Smooth muscle cell (in vitro differentiated cells): ENCODE data around the gene KCNQ1OT1. TPM values are rescaled to one million over a fixed set of nuclear protein-coding genes. Genes with fewer than 3 reads are reported as not detected.

ENCODE experiments used
- DNase-seq: peaks from one replicate; lab custom pipeline; 2025; ENCODE audit not compliant: unreplicated experiment; lab: John Stamatoyannopoulos, UW
- H2AFZ ChIP-seq: fragments of 200-600 bp; sonication (generic); 2 replicates; pipeline ENCODE4 v1.6.0; 2016; ENCODE audit warnings: antibody characterized with exemption, low read depth, mild to moderate bottlenecking
- H3F3A ChIP-seq: fragments of 200-600 bp; sonication (generic); 2 replicates; pipeline ENCODE4 v1.6.0; 2017; ENCODE audit warnings: antibody characterized with exemption, low read depth
- H3K27ac ChIP-seq: fragments of 200-600 bp; sonication (generic); 2 replicates; pipeline ENCODE4 v1.5.1; 2016; ENCODE audit warnings: low read depth, mild to moderate bottlenecking
- H3K27me3 ChIP-seq: fragments of 200-600 bp; sonication (generic); 2 replicates; pipeline ENCODE4 v1.6.1; 2016; ENCODE audit warnings: low read depth, mild to moderate bottlenecking
- H3K36me3 ChIP-seq: fragments of 200-600 bp; sonication (generic); 2 replicates; pipeline ENCODE4 v1.5.1; 2016; ENCODE audit warnings: low read depth
- H3K4me1 ChIP-seq: fragments of 200-600 bp; sonication (generic); 2 replicates; pipeline ENCODE4 v1.5.1; 2016; ENCODE audit warnings: low read depth
- H3K4me2 ChIP-seq: fragments of 200-600 bp; sonication (generic); 2 replicates; pipeline ENCODE4 v1.6.0; 2016; ENCODE audit warnings: mild to moderate bottlenecking
- H3K4me3 ChIP-seq: fragments of 200-600 bp; sonication (generic); 2 replicates; pipeline ENCODE4 v1.5.1; 2016; ENCODE audit warnings: mild to moderate bottlenecking
- H3K79me2 ChIP-seq: fragments of 200-600 bp; sonication (generic); 2 replicates; pipeline ENCODE4 v1.6.0; 2016; ENCODE audit warnings: low read depth, mild to moderate bottlenecking
- H3K9ac ChIP-seq: fragments of 200-600 bp; sonication (generic); 2 replicates; pipeline ENCODE4 v1.6.0; 2016; ENCODE audit warnings: low read depth
- H3K9me3 ChIP-seq: fragments of 200-600 bp; sonication (generic); replicated peaks from 2 replicates; pipeline ENCODE4 v1.5.1; 2016; ENCODE audit warnings: low read depth
- H4K20me1 ChIP-seq: fragments of 200-600 bp; sonication (generic); 2 replicates; pipeline ENCODE4 v1.6.0; 2016; ENCODE audit warnings: low read depth
- WGBS: methylation state at CpG from one replicate; pipeline ENCODE4 v1.1.7; 2016; ENCODE audit warnings: low lambda C conversion rate; 5-methylcytosine and 5-hydroxymethylcytosine counted together
- polyA plus RNA-seq: library from polyadenylated mRNA; unstranded; fragments of >200 nt; fragmentation: Nextera tagmentation; extraction: Ambion mirVana; gene quantifications from 2 replicates; pipeline ENCODE4 v1.2.1, GENCODE V29; 2016
- total RNA-seq: library from RNA; depleted of rRNA; stranded (reverse); fragments of >200 nt; gene quantifications from 2 replicates; pipeline ENCODE4 v1.2.3, GENCODE V29; 2014
- TF ChIP-seq, protein P1 (sequence below): fragments of 200-600 bp; sonication (generic); IDR thresholded peaks from 2 replicates; pipeline ENCODE4 v1.5.1; 2017; ENCODE audit warnings: borderline replicate concordance, mild to moderate bottlenecking, antibody characterized with exemption; ENCODE audit not compliant: insufficient read depth, poor library complexity, severe bottlenecking

The KCNQ1OT1 gene
- total and polyA plus RNA-seq, 2 experiments from 2014 or later, result 1.6 to 9.8 TPM

GRCh38 chr11:2718817-2719438, 19.1 kb upstream of the KCNQ1OT1 start:
- H3K79me2 ChIP-seq, result no peaks in the 10 kb centered on the region
- no peaks in the 10 kb centered on the region for H3K36me3 ChIP-seq
- 87% methylated on average over 11 of the region's 11 CpGs for WGBS
- H3K4me2 ChIP-seq, result no peak overlapping the region
- no peak overlapping the region for H3K9ac ChIP-seq
- H3K27me3 ChIP-seq, result no peaks in the 10 kb centered on the region
- H3K4me3 ChIP-seq, result no peak overlapping the region
- H3K27ac ChIP-seq, result no peak overlapping the region
- no peak overlapping the region for H2AFZ ChIP-seq
- peaks cover 25% of the 10 kb centered on the region for H3K4me1 ChIP-seq
- no peaks in the 10 kb centered on the region for H4K20me1 ChIP-seq
- no peaks in the 10 kb centered on the region for H3F3A ChIP-seq
- H3K9me3 ChIP-seq, result no peaks in the 10 kb centered on the region
- TF ChIP-seq, protein P1, sequence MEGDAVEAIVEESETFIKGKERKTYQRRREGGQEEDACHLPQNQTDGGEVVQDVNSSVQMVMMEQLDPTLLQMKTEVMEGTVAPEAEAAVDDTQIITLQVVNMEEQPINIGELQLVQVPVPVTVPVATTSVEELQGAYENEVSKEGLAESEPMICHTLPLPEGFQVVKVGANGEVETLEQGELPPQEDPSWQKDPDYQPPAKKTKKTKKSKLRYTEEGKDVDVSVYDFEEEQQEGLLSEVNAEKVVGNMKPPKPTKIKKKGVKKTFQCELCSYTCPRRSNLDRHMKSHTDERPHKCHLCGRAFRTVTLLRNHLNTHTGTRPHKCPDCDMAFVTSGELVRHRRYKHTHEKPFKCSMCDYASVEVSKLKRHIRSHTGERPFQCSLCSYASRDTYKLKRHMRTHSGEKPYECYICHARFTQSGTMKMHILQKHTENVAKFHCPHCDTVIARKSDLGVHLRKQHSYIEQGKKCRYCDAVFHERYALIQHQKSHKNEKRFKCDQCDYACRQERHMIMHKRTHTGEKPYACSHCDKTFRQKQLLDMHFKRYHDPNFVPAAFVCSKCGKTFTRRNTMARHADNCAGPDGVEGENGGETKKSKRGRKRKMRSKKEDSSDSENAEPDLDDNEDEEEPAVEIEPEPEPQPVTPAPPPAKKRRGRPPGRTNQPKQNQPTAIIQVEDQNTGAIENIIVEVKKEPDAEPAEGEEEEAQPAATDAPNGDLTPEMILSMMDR, result no peak
- DNase-seq, result no peak

DNA sequence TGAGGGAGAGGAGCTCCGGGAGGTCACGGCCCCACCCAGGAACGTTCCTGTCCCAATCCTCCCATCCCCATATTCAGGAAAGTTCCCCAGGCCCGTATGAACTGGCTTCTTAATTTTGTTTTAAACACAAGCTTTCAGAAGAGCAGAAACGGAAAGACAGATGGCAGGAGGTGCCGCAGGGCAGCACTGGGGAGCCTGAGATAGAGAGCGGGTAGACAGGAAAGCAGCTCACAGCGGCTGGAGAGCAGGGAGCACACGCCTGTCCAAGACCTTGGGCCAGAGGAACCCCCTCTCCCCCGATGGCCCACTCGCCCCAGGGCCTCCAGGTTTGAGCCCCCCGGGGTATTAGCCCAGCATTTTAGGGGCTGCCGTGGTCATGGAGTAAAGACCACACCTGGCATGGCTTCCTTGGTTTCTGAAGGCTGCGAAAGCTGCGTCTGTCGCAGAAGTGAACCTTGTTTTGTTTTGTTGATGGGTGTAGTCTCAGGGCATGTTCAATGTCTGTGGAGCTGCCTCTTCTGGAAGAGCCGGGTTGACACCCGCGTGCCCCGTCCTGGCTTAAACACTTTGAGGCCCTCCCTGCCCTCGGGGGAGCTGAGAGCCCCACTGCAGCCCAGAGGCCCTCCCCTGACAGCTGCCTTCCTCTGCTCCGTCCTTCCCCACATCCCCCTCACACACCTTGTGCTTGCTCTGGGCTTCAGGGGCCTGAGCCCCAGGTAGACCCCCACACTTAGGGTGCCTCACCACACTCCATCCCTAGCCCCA, 17.9 kb upstream of the KCNQ1OT1 start:
- H2AFZ ChIP-seq, result no peak overlapping the region
- WGBS, result 82% methylated on average over 21 of the region's 22 CpGs
- no peak overlapping the region for H3K4me2 ChIP-seq
- no peaks in the 10 kb centered on the region for H3K27me3 ChIP-seq
- H4K20me1 ChIP-seq, result no peaks in the 10 kb centered on the region
- peaks cover 25% of the 10 kb centered on the region for H3K4me1 ChIP-seq
- H3K4me3 ChIP-seq, result no peak overlapping the region
- no peaks in the 10 kb centered on the region for H3F3A ChIP-seq
- H3K79me2 ChIP-seq, result no peaks in the 10 kb centered on the region
- H3K9ac ChIP-seq, result no peak overlapping the region
- TF ChIP-seq, protein P1, result no peak
- no peak overlapping the region for H3K27ac ChIP-seq
- H3K36me3 ChIP-seq, result no peaks in the 10 kb centered on the region
- no peak for DNase-seq
- no peaks in the 10 kb centered on the region for H3K9me3 ChIP-seq

DNA sequence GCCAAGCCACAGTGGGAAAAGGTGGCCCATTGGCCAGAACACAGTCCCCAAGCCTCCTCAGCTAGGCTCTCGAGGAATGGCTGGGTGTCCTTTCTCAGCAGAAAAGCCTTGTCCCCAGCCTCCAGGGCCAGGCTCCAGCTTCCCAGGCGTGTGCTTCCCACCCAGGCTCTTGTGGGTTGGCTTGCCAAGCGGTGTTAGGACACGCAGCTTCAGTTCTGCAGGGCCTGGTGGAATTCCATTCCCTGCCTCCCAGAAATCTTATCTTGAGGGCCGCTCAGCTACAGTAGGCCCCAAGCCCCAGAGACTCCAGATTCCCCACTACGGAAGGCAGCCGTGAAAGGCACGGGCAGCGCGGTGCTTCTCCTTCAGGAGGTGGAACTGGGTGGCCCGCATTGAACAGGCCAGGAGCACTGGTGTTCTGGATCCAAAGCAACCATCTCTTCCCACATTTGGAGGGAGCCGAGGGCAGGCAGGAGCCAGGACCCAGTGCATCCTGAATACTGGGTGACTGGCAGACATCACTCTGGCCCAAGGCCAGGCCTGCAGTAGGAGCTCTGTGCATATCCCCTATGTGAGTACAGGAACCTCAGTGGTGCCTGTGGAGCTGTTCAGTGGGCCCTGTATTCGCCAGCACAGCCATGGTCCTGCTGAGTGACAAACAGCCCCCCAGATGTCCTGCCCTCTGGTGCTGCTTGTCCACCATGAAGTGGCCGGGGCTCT, 16.7 kb upstream of the KCNQ1OT1 start:
- no peak overlapping the region for H3K9ac ChIP-seq
- no peaks in the 10 kb centered on the region for H3K9me3 ChIP-seq
- no peak overlapping the region for H3K4me3 ChIP-seq
- H3K4me1 ChIP-seq, result peaks cover 25% of the 10 kb centered on the region
- DNase-seq, result no peak
- no peak overlapping the region for H3K27ac ChIP-seq
- WGBS, result 57% methylated on average over 14 of the region's 14 CpGs
- H4K20me1 ChIP-seq, result no peaks in the 10 kb centered on the region
- no peaks in the 10 kb centered on the region for H3K79me2 ChIP-seq
- H3K27me3 ChIP-seq, result no peaks in the 10 kb centered on the region
- H3K4me2 ChIP-seq, result no peak overlapping the region
- peak overlapping the region; percentile 51 for H2AFZ ChIP-seq
- no peaks in the 10 kb centered on the region for H3K36me3 ChIP-seq
- TF ChIP-seq, protein P1, result no peak
- H3F3A ChIP-seq, result no peaks in the 10 kb centered on the region
